Sigmoid colon (tissue), 4 donors: ENCODE results near the gene CENPO.

Experiments
- CTCF ChIP-seq, 4 experiments: fragments of 450-650 bp in 3 of 4; fragments of 200-600 bp in 1 of 4; IDR thresholded peaks; one replicate each; pipeline ENCODE4 v1.5.1; 2016 to 2019; ENCODE audit warnings: antibody characterized with exemption in 4 of 4, mild to moderate bottlenecking in 3 of 4, moderate library complexity in 2 of 4
- POLR2AphosphoS5 ChIP-seq, 4 donors: sonication (generic); formaldehyde crosslinking; IDR thresholded peaks; one replicate each; pipeline ENCODE4 v1.6.1; 2017; ENCODE audit warnings: antibody characterized with exemption in 4 of 4

- TF ChIP-seq POLR2AphosphoS5 (IDR thresholded peaks at IDR 0.05) (no peak), CTCF (IDR thresholded peaks at IDR 0.05) (no peak)
Measured at GRCh38 chr2:24853046-24853445, 59.8 kb downstream of the CENPO start.
